HepG2 (cell line): ENCODE measurements around the gene EPC2. TPM values are rescaled to one million over a fixed set of nuclear protein-coding genes. Genes with fewer than 3 reads are reported as not detected.

Experiments used
- ATAC-seq: fragments of 200-7000 bp; cut with Tn5 transposase; 3 replicates; pipeline ENCODE4 v1.9.1; 2020; ENCODE audit warnings: mild to moderate bottlenecking, moderate library complexity
- BruUV-seq: library from RNA; stranded (reverse); fragments of 400-500 nt; replicated peaks from 2 replicates; lab custom pipeline; 2021; lab: Mats Ljungman, UMichigan
- CTCF ChIA-PET: fragments of 300-600 bp; formaldehyde crosslinking; extraction: SDS; loops from one replicate; lab custom pipeline; 2021; ENCODE audit warnings: low total read pairs, inconsistent platforms, low intra/inter-chr PET ratio; lab: Yijun Ruan, JAX
- POLR2A ChIA-PET: fragments of 350-600 bp; sonication (Branson Sonifier 250); formaldehyde crosslinking; loops from one replicate; lab custom pipeline; 2020; ENCODE audit warnings: antibody characterized with exemption, inconsistent platforms; lab: Yijun Ruan, JAX
- DNase-seq: peaks from one replicate; pipeline ENCODE4 v3.0.0-alpha.2; 2015; ENCODE audit warnings: low spot score
- FAIRE-seq: peaks from 3 replicates; lab custom pipeline; 2011; peaks lifted over from hg19 to GRCh38; lab: Jason Lieb, UNC
- H2AFZ ChIP-seq: one replicate; pipeline ENCODE4 v1.6.1; 2011; ENCODE audit warnings: low read length, inconsistent platforms
- H3K27ac ChIP-seq: fragments of 300-600 bp; 3 replicates; pipeline ENCODE4 v1.8.0; 2011; ENCODE audit warnings: mixed run types, mild to moderate bottlenecking, mixed read lengths, low read length, inconsistent platforms; ENCODE audit not compliant: insufficient read depth; ENCODE audit errors: extremely low read length
- H3K27me3 ChIP-seq, 2 experiments: fragments of 200-600 bp in 1 of 2; 2 replicates in 1 of 2; 3 replicates in 1 of 2; pipeline versions ENCODE4 v1.6.0 to v1.8.0; 2011; ENCODE audit warnings: low read length in 2 of 2, mild to moderate bottlenecking in 2 of 2, moderate library complexity in 2 of 2, inconsistent platforms in 1 of 2; ENCODE audit not compliant: insufficient read depth in 2 of 2, control insufficient read depth in 1 of 2
- H3K36me3 ChIP-seq, 2 experiments: fragments of 200-600 bp in 1 of 2; replicated peaks in 1 of 2; 2 replicates in 1 of 2; 3 replicates in 1 of 2; pipeline versions ENCODE4 v1.5.1 to v1.8.0; 2011; ENCODE audit warnings: low read length in 2 of 2, inconsistent platforms in 1 of 2; ENCODE audit not compliant: insufficient read depth in 2 of 2, control insufficient read depth in 1 of 2
- H3K4me1 ChIP-seq: 2 replicates; pipeline ENCODE4 v1.5.1; 2012; ENCODE audit warnings: low read length, inconsistent platforms; ENCODE audit not compliant: insufficient read depth
- H3K4me2 ChIP-seq: 2 replicates; pipeline ENCODE4 v1.6.0; 2011; ENCODE audit warnings: low read depth, low read length, inconsistent platforms
- H3K4me3 ChIP-seq, 3 experiments: fragments of 200-600 bp in 1 of 3; sonication (generic), shearing (Covaris generic) in 1 of 3; replicated peaks in 1 of 3; 2 replicates each; pipeline ENCODE4 v1.5.1; 2011 to 2016; ENCODE audit warnings: low read length in 3 of 3, inconsistent platforms in 2 of 3, low read depth in 2 of 3, mild to moderate bottlenecking in 2 of 3, control low read depth in 1 of 3, mixed read lengths in 1 of 3; ENCODE audit not compliant: insufficient read depth in 1 of 3
- H3K79me2 ChIP-seq: one replicate; pipeline ENCODE4 v1.6.1; 2011; ENCODE audit warnings: low read length, inconsistent platforms; ENCODE audit not compliant: insufficient read depth
- H3K9ac ChIP-seq: 2 replicates; pipeline ENCODE4 v1.6.0; 2011; ENCODE audit warnings: mild to moderate bottlenecking, low read depth, low read length, inconsistent platforms; ENCODE audit not compliant: insufficient read depth
- H3K9me3 ChIP-seq: 2 replicates; pipeline ENCODE4 v1.5.1; 2012; ENCODE audit warnings: mild to moderate bottlenecking, low read length
- H4K20me1 ChIP-seq: 2 replicates; pipeline ENCODE4 v1.6.0; 2011; ENCODE audit warnings: inconsistent platforms, mild to moderate bottlenecking, low read length, moderate library complexity; ENCODE audit not compliant: insufficient read depth
- CHD4 ChIP-seq: fragments of 200-600 bp; sonication (generic); IDR thresholded peaks from 2 replicates; pipeline ENCODE4 v1.7.0; 2017; ENCODE audit warnings: mild to moderate bottlenecking, low read length, borderline replicate concordance
- FLYWCH1 ChIP-seq: sonication (generic); formaldehyde crosslinking; IDR thresholded peaks from 2 replicates; pipeline ENCODE4 v1.8.1; 2023; ENCODE audit warnings: mild to moderate bottlenecking, missing genetic modification reagents
- GTF3A ChIP-seq: sonication (generic); formaldehyde crosslinking; conservative IDR thresholded peaks from 2 replicates; pipeline ENCODE4 v1.4.0; 2020; ENCODE audit warnings: mild to moderate bottlenecking, missing genetic modification reagents
- HMG20A ChIP-seq: IDR thresholded peaks from 2 replicates; pipeline ENCODE4 v1.6.1; 2016; ENCODE audit warnings: borderline replicate concordance
- HNRNPH1 ChIP-seq: fragments of 200-400 bp; formaldehyde crosslinking; optimal IDR thresholded peaks from 2 replicates; pipeline ENCODE3; 2017; ENCODE audit warnings: mild to moderate bottlenecking, low read depth, low read length
- PRPF4 ChIP-seq: fragments of 200-400 bp; formaldehyde crosslinking; IDR thresholded peaks from 2 replicates; pipeline ENCODE4 v1.6.1; 2016; ENCODE audit warnings: low read length, low read depth; ENCODE audit not compliant: poor library complexity, severe bottlenecking
- PTBP1 ChIP-seq: fragments of 200-400 bp; formaldehyde crosslinking; IDR thresholded peaks from 2 replicates; pipeline ENCODE4 v1.6.1; 2018; ENCODE audit warnings: low read length, low read depth; ENCODE audit not compliant: poor library complexity, severe bottlenecking
- RBM22 ChIP-seq: fragments of 200-400 bp; formaldehyde crosslinking; optimal IDR thresholded peaks from 2 replicates; pipeline ENCODE3; 2017; ENCODE audit warnings: mild to moderate bottlenecking, low read length, moderate library complexity
- ZNF143 ChIP-seq: sonication (generic); formaldehyde crosslinking; IDR thresholded peaks from 2 replicates; pipeline ENCODE4 v1.4.0; 2020; ENCODE audit warnings: missing genetic modification reagents
- WGBS: methylation state at CpG from one replicate; pipeline ENCODE4 v1.1.6; 2017; ENCODE audit warnings: low lambda C conversion rate; 5-methylcytosine and 5-hydroxymethylcytosine counted together
- in situ Hi-C: cut with HindIII; loops from 2 replicates; pipeline ENCODE4 v1.10.0; 2017; ENCODE audit warnings: low pct_unique_long_range_greater_than_20kb; ENCODE audit not compliant: extremely low pct_ligation_motif_present
- intact Hi-C: fragments of 100-400 bp; cut with micrococcal nuclease; formaldehyde crosslinking; loops from one replicate; pipeline ENCODE4 v1.10.0; 2022; ENCODE audit not compliant: unreplicated experiment
- polyA plus RNA-seq, 8 experiments: library from polyadenylated mRNA; depleted of rRNA in 3 of 8; stranded (reverse) in 7 of 8; unstranded in 1 of 8; fragments of >200 nt; fragmentation: Illumina TruSeq in 4 of 8; extraction: Trizol in 4 of 8; gene quantifications; 2 replicates each; pipeline versions ENCODE4 v1.2.1 to v1.2.3, GENCODE V29; 2011 to 2016; ENCODE audit warnings: low read depth in 4 of 8, missing spikeins in 1 of 8, mixed read lengths in 1 of 8; ENCODE audit not compliant: insufficient read depth in 1 of 8
- total RNA-seq, 5 experiments: library from RNA; depleted of rRNA; stranded (reverse); fragments of >200 nt; fragmentation: Illumina TruSeq; extraction: Trizol; gene quantifications; 2 replicates each; pipeline ENCODE4 v1.2.3, GENCODE V29; 2016; ENCODE audit warnings: low read depth in 1 of 5
- TF ChIP-seq, protein P1 (sequence below): sonication (generic); formaldehyde crosslinking; conservative IDR thresholded peaks from 2 replicates; pipeline ENCODE4 v1.8.0; 2022; ENCODE audit warnings: missing genetic modification reagents
- TF ChIP-seq, protein P2 (sequence below): sonication (generic); formaldehyde crosslinking; IDR thresholded peaks from 2 replicates; pipeline ENCODE4 v1.8.0; 2022; ENCODE audit warnings: mild to moderate bottlenecking, missing genetic modification reagents, moderate library complexity
- TF ChIP-seq, protein P3 (sequence below): sonication (generic); formaldehyde crosslinking; IDR thresholded peaks from 2 replicates; pipeline ENCODE4 v1.4.0; 2020; ENCODE audit warnings: missing genetic modification reagents
- TF ChIP-seq, protein P4 (sequence below): sonication (generic); formaldehyde crosslinking; IDR thresholded peaks from 2 replicates; pipeline ENCODE4 v1.4.0; 2020; ENCODE audit warnings: mild to moderate bottlenecking, missing genetic modification reagents

The EPC2 gene
- total and polyA plus RNA-seq, 2 of the 13 experiments (the other 11 are each of a cell fraction or from before 2014, with no cell fraction given), result 20.5 to 22.0 TPM

DNA sequence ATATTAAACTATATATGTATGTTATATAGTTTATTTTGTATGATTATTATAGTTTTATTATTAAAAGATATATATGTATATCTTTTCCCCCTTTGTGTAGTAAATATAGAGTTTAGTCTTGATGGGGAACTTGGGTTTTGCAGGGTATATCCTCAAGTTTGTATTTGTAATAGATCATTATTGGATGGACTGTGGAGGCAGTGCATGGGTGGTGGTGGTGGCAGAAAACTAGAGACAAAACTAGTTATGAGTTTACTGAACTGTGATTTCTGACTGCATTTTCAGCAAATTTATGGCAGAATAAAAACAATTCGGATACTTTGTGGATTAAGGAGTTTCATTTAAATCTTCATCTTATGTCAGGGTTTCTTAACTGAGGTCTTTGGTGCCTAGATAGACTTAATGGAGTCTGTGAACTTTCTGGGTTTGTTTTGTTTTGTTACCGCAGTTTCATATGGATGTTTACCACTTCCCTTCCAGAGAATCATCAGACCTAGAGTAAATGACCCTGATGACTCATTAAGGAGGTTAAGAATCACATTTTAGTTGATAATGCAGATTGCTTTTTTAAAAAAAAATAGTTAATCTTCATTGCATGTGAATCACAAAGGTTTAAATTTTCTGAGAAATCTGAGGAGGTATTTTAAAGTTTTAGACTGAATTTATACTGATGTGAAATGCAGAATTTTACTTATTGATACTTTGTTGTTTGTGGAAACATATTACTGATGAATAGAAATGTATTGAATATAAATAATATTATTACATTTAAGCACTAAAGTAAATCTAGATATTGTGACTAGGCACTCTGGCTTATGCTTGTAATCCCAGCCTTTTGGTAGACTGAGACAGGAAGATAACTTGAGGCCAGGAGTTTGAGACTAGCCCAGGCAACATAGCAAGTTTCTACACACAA is 14.5 kb downstream of the EPC2 start:
- no peaks in the 10 kb centered on the region for H3K36me3 ChIP-seq
- no peak overlapping the region for H3K27ac ChIP-seq
- DNase-seq, result no peak
- peaks cover 56% of the 10 kb centered on the region for H4K20me1 ChIP-seq
- H3K79me2 ChIP-seq, result peaks cover 88% of the 10 kb centered on the region
- no peak overlapping the region for H3K4me2 ChIP-seq
- no TSS peak for BruUV-seq
- no peak overlapping the region for H3K4me3 ChIP-seq
- TF ChIP-seq, protein P1, sequence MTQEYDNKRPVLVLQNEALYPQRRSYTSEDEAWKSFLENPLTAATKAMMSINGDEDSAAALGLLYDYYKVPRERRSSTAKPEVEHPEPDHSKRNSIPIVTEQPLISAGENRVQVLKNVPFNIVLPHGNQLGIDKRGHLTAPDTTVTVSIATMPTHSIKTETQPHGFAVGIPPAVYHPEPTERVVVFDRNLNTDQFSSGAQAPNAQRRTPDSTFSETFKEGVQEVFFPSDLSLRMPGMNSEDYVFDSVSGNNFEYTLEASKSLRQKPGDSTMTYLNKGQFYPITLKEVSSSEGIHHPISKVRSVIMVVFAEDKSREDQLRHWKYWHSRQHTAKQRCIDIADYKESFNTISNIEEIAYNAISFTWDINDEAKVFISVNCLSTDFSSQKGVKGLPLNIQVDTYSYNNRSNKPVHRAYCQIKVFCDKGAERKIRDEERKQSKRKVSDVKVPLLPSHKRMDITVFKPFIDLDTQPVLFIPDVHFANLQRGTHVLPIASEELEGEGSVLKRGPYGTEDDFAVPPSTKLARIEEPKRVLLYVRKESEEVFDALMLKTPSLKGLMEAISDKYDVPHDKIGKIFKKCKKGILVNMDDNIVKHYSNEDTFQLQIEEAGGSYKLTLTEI (CRISPR knock-in tag), result no peak
- TF ChIP-seq PTBP1 (no peak), CHD4 (no peak), HNRNPH1 (no peak), ZNF143 (CRISPR knock-in tag) (no peak), PRPF4 (no peak), GTF3A (no peak), FLYWCH1 (CRISPR knock-in tag) (no peak), RBM22 (no peak), HMG20A (no peak)
- TF ChIP-seq, protein P2, sequence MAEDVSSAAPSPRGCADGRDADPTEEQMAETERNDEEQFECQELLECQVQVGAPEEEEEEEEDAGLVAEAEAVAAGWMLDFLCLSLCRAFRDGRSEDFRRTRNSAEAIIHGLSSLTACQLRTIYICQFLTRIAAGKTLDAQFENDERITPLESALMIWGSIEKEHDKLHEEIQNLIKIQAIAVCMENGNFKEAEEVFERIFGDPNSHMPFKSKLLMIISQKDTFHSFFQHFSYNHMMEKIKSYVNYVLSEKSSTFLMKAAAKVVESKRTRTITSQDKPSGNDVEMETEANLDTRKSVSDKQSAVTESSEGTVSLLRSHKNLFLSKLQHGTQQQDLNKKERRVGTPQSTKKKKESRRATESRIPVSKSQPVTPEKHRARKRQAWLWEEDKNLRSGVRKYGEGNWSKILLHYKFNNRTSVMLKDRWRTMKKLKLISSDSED (CRISPR knock-in tag), result no peak
- TF ChIP-seq, protein P3, sequence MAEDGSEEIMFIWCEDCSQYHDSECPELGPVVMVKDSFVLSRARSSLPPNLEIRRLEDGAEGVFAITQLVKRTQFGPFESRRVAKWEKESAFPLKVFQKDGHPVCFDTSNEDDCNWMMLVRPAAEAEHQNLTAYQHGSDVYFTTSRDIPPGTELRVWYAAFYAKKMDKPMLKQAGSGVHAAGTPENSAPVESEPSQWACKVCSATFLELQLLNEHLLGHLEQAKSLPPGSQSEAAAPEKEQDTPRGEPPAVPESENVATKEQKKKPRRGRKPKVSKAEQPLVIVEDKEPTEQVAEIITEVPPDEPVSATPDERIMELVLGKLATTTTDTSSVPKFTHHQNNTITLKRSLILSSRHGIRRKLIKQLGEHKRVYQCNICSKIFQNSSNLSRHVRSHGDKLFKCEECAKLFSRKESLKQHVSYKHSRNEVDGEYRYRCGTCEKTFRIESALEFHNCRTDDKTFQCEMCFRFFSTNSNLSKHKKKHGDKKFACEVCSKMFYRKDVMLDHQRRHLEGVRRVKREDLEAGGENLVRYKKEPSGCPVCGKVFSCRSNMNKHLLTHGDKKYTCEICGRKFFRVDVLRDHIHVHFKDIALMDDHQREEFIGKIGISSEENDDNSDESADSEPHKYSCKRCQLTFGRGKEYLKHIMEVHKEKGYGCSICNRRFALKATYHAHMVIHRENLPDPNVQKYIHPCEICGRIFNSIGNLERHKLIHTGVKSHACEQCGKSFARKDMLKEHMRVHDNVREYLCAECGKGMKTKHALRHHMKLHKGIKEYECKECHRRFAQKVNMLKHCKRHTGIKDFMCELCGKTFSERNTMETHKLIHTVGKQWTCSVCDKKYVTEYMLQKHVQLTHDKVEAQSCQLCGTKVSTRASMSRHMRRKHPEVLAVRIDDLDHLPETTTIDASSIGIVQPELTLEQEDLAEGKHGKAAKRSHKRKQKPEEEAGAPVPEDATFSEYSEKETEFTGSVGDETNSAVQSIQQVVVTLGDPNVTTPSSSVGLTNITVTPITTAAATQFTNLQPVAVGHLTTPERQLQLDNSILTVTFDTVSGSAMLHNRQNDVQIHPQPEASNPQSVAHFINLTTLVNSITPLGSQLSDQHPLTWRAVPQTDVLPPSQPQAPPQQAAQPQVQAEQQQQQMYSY (CRISPR knock-in tag), result no peak
- TF ChIP-seq, protein P4, sequence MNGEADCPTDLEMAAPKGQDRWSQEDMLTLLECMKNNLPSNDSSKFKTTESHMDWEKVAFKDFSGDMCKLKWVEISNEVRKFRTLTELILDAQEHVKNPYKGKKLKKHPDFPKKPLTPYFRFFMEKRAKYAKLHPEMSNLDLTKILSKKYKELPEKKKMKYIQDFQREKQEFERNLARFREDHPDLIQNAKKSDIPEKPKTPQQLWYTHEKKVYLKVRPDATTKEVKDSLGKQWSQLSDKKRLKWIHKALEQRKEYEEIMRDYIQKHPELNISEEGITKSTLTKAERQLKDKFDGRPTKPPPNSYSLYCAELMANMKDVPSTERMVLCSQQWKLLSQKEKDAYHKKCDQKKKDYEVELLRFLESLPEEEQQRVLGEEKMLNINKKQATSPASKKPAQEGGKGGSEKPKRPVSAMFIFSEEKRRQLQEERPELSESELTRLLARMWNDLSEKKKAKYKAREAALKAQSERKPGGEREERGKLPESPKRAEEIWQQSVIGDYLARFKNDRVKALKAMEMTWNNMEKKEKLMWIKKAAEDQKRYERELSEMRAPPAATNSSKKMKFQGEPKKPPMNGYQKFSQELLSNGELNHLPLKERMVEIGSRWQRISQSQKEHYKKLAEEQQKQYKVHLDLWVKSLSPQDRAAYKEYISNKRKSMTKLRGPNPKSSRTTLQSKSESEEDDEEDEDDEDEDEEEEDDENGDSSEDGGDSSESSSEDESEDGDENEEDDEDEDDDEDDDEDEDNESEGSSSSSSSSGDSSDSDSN (CRISPR knock-in tag), result no peak
- TF ChIP-seq, all 625 proteins: peak for 0
- H3K27me3 ChIP-seq, result no peaks in the 10 kb centered on the region
- peaks cover 43% of the 10 kb centered on the region for H3K4me1 ChIP-seq
- ATAC-seq, result no peak
- 99% methylated on average over 2 of the region's 2 CpGs for WGBS
- ChIA-PET CTCF (no interaction called here), POLR2A (no interaction called here)
- FAIRE-seq, result no peak
- no peak overlapping the region for H3K9ac ChIP-seq
- no peaks in the 10 kb centered on the region for H3K9me3 ChIP-seq
- in situ Hi-C loops, result no loop called here
- H2AFZ ChIP-seq, result no peak overlapping the region
- intact Hi-C loops, result no loop called here
